Left lung (tissue), 10 donors: Measurements from ENCODE around the gene PRICKLE4. TPM values are rescaled to one million over a fixed set of nuclear protein-coding genes. Genes with fewer than 3 reads are reported as not detected.
A peak's percentile ranks its signal among the peaks of the same experiment; 100 is the strongest.

Source experiments
- ATAC-seq: fragments of 200-7000 bp; cut with Tn5 transposase; one replicate; pipeline ENCODE4 v1.9.1; 2020; ENCODE audit warnings: moderate library complexity
- DNase-seq, 4 donors: peaks; one replicate each; pipeline ENCODE4 v3.0.0-alpha.2; 2013 to 2020
- H3K27ac ChIP-seq, 2 donors: fragments of 200-600 bp; sonication (generic) in 1 of 2; one replicate each; pipeline versions ENCODE4 v1.5.0 to v1.8.0; 2020 to 2021
- H3K27me3 ChIP-seq, 2 donors: fragments of 200-600 bp; sonication (generic) in 1 of 2; one replicate each; pipeline versions ENCODE4 v1.5.0 to v1.8.0; 2020 to 2021
- H3K36me3 ChIP-seq, 2 donors: fragments of 200-600 bp; sonication (generic) in 1 of 2; one replicate each; pipeline versions ENCODE4 v1.5.0 to v1.8.0; 2020 to 2021
- H3K4me1 ChIP-seq, 2 donors: fragments of 200-600 bp; one replicate each; pipeline ENCODE4 v1.8.0; 2021
- H3K4me3 ChIP-seq, 2 donors: fragments of 200-600 bp; sonication (generic) in 1 of 2; one replicate each; pipeline versions ENCODE4 v1.5.0 to v1.8.0; 2020 to 2021; ENCODE audit warnings: mild to moderate bottlenecking in 1 of 2
- H3K9me3 ChIP-seq, 2 donors: fragments of 200-600 bp; sonication (generic) in 1 of 2; one replicate each; pipeline versions ENCODE4 v1.5.0 to v1.8.0; 2020 to 2021
- intact Hi-C, 2 donors: fragments of 100-400 bp; cut with DNase I; formaldehyde crosslinking; loops; one replicate each; pipeline versions ENCODE4 v1.11.2 to v1.14.2; 2022
- polyA plus RNA-seq, 6 donors: library from polyadenylated mRNA; unstranded; fragments of 120-200 nt; gene quantifications; one replicate each; pipeline ENCODE4 v1.2.1, GENCODE V29; 2013; ENCODE audit not compliant: insufficient read length in 6 of 6
- total RNA-seq, 2 donors: library from RNA; stranded (reverse); fragmentation: NEBNext Ultra II Directional; extraction: Animal tissue kit (Norgen Biotek cat#: 25700); gene quantifications; one replicate each; pipeline ENCODE4 v1.2.1, GENCODE V29; 2021
- TF ChIP-seq, protein P1 (sequence below), 2 donors: fragments of 200-600 bp; sonication (generic) in 1 of 2; IDR thresholded peaks; one replicate each; pipeline versions ENCODE4 v1.5.0 to v1.8.0; 2021; ENCODE audit warnings: antibody characterized with exemption in 2 of 2
- donor health status: DM: no; HTN: yes; CAD: no.
- donor health status: DM: no; HTN: no; CAD: no.

PRICKLE4 gene
- total and polyA plus RNA-seq, 8 donors: 4.5 to 13.7 (median 10.3) TPM

DNA sequence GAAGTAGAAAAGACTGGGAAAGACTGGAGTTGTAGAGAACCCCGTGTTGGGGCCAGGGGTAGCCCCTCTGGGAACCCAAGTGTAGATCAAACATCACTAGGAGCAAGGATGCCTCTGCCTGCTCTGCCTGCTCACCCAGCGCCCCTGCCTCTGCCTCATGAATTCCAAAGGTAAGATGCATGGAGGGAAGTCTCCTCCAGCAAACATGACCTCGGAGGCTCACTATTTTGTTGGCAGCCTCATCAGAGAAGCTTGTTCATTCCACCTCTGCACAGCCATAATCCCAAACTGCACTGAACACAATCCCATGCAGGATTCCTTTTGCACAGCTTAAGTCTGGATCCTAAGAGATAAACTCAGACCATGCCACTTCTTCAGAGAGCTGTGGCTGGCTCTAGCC, 5.7 kb upstream of the PRICKLE4 start:
- no peak for ATAC-seq
- intact Hi-C loops: no loop called here

DNA sequence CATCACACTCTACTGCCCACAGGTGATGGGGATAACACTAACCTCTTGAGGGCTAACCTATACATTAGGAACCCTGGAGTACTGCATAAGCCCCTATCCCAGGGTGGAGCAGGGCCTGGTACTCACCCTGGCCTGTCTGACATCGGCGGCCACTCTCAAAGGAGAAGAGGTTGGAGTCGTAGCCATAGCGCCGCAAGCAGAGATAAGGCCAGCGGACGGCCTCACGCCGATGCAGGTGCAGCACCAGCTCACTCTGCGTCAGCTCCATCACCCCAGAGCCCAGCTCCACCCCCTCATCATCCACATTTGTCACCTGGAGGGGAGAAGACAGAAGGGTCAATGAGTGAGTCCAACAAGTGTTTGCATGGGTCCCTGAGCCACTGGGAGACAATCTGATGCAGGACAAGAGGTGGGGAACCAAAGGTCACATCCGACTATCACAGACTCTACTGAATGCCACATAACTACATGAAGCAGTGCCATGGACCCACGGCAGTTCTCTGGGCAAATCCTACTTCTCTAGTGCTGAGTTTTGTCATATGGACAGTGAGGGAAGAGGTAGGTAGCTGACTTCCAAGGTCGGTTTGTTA, 5.2 kb upstream of the PRICKLE4 start:
- H3K36me3 ChIP-seq: peaks cover 0 to 54% of the 10 kb centered on the region in 2 donors
- ATAC-seq (no peak), DNase-seq (no peak)
- no peaks in the 10 kb centered on the region for H3K9me3 ChIP-seq
- no peaks in the 10 kb centered on the region for H3K27me3 ChIP-seq
- TF ChIP-seq, protein P1, sequence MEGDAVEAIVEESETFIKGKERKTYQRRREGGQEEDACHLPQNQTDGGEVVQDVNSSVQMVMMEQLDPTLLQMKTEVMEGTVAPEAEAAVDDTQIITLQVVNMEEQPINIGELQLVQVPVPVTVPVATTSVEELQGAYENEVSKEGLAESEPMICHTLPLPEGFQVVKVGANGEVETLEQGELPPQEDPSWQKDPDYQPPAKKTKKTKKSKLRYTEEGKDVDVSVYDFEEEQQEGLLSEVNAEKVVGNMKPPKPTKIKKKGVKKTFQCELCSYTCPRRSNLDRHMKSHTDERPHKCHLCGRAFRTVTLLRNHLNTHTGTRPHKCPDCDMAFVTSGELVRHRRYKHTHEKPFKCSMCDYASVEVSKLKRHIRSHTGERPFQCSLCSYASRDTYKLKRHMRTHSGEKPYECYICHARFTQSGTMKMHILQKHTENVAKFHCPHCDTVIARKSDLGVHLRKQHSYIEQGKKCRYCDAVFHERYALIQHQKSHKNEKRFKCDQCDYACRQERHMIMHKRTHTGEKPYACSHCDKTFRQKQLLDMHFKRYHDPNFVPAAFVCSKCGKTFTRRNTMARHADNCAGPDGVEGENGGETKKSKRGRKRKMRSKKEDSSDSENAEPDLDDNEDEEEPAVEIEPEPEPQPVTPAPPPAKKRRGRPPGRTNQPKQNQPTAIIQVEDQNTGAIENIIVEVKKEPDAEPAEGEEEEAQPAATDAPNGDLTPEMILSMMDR (IDR thresholded peaks at IDR 0.05): no peak
- no peak overlapping the region for H3K4me3 ChIP-seq
- intact Hi-C loops: no loop called here
- peaks cover 7 to 36% of the 10 kb centered on the region in 2 donors for H3K4me1 ChIP-seq
- H3K27ac ChIP-seq: no peak overlapping the region

More for the DNA sequence above, 5.7 kb upstream of the PRICKLE4 start:
- Histone ChIP-seq H3K4me1 (peaks cover 7 to 36% of the 10 kb centered on the region in 2 donors), H3K27me3 (no peaks in the 10 kb centered on the region), H3K9me3 (no peaks in the 10 kb centered on the region), H3K4me3 (no peak overlapping the region), H3K36me3 (peaks cover 0 to 60% of the 10 kb centered on the region in 2 donors), H3K27ac (no peak overlapping the region)
- TF ChIP-seq, protein P1 (IDR thresholded peaks at IDR 0.05): no peak
- DNase-seq: no peak

DNA sequence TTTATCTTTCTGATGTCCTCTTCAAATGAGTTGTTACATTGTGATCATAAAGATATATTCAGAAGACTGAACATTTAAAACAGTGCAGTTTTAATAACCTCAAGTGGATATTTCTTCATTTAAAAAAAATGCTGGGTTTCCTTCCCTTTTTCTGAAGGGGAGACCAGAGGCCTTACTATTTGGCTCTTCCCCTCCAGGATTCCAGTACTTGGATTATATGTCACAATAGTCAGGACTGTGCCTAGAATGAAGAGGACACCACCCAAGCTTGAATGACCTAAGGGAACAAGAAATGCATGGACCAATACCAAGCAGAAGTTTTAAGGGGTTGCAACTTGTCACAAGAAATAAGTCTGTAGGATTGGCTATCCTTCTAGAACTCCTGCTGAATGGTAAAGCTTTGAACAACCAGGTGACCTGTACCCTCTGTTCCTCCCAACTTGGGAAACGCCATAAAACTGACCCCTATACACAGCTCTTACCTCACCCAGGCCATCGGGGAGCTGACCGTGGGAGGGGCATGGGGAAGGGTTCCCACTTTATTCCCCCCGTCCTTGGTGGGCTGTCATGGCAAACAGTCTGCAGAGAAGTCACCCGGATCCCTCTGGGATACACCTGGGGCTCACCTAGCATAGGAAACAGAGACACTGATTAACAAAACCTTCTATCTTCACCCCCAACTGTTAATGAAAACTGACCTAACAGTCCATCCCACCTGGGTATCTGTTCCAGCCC, 2.9 kb upstream of the PRICKLE4 start:
- H3K9me3 ChIP-seq: no peaks in the 10 kb centered on the region
- DNase-seq: no peak
- TF ChIP-seq, protein P1 (IDR thresholded peaks at IDR 0.05): no peak
- peaks cover 0 to 31% of the 10 kb centered on the region in 2 donors for H3K36me3 ChIP-seq
- intact Hi-C loops: no loop called here
- no peaks in the 10 kb centered on the region for H3K27me3 ChIP-seq
- peaks cover 14 to 52% of the 10 kb centered on the region in 2 donors for H3K4me1 ChIP-seq
- H3K4me3 ChIP-seq: no peak overlapping the region
- no peak for ATAC-seq
- H3K27ac ChIP-seq: peak overlapping the region in 1 of 2 donors; percentile 26

DNA sequence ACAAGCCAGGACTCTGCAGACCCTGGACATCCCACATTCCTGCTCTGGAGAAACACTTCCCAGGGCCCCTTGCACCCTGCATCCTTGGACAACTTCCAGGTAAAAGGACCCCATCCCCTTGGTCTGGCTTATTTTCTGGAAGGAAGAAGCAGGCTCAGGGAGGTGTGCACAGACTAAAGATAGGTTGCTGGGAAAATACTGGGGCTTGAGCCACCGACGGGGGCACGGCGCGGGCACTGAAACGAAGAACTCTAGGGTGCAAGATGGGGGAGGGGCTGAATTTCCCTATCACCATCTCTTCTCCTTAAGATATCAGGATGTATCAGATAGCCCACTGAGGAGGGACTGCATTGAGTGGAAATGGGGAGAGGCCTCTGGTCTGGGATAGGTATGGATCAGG, 1.7 kb upstream of the PRICKLE4 start:
- ATAC-seq: no peak
- Histone ChIP-seq H3K9me3 (no peaks in the 10 kb centered on the region), H3K27ac (no peak overlapping the region), H3K4me3 (peak overlapping the region in 1 of 2 donors; percentile 83), H3K36me3 (peaks cover 0 to 19% of the 10 kb centered on the region in 2 donors), H3K27me3 (no peaks in the 10 kb centered on the region), H3K4me1 (peaks cover 14 to 59% of the 10 kb centered on the region in 2 donors)
- DNase-seq: no peak
- intact Hi-C loops: no loop called here
- TF ChIP-seq, protein P1 (IDR thresholded peaks at IDR 0.05): no peak

DNA sequence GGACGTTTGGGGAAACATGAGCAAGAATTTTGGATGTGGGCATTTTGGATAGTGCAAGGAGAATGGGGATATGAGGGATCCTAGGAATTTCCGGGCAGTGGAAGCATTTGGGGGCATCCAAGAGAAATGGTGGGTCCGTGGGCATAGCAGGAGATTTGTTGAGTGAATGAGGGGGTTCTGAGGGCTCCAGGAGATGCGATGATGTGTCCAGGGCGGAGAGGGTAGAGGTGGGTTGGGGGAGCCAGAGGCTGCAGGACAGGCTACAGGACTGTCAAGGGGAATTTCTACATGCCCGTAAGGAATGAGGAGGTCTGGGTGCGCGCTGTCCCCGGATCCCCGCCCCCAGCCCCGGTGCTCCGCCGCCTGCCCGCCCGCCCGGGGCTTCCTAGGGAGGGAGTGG, 1.2 kb upstream of the PRICKLE4 start:
- peaks cover 0 to 15% of the 10 kb centered on the region in 2 donors for H3K36me3 ChIP-seq
- H3K4me1 ChIP-seq: peaks cover 14 to 63% of the 10 kb centered on the region in 2 donors
- peak overlapping the region in 1 of 2 donors; percentile 82 for H3K27ac ChIP-seq
- DNase-seq (no peak), ATAC-seq (no peak)
- no peaks in the 10 kb centered on the region for H3K9me3 ChIP-seq
- TF ChIP-seq, protein P1 (IDR thresholded peaks at IDR 0.05): no peak
- intact Hi-C loops: no loop called here
- H3K4me3 ChIP-seq: peak overlapping the region; percentile 58 to 83
- H3K27me3 ChIP-seq: no peaks in the 10 kb centered on the region
